GM19023 (cell line): ENCODE results near the gene CDH18.

ENCODE experiments used
- ATAC-seq: cut with Tn5 transposase; IDR thresholded peaks from one replicate; pipeline ENCODE4 v1.9.1; 2021; ENCODE audit warnings: mild to moderate bottlenecking, moderate library complexity; ENCODE audit not compliant: unreplicated experiment

CDH18 gene

GRCh38 chr5:19928562-19929421 lies 59.2 kb downstream of the CDH18 start:
- ATAC-seq, result no peak

DNA sequence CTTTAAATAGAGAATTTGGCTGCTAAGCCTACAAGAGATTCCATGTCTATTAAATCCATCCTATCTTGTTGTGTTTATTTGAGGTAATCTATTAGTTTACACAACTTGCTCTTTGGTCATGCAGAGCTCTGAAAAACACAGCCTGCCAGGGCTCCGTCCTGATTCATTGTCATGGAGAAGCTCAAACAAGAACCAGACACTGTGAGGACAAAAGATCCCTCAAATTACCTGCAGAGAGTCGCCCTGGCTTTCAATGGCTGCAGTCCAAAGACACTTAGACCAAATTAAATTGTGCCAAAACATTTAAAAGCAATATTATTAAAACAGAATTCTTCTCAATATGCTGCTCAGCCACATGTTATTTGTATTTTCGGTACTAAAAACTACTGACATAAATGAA lies 60.1 kb downstream of the CDH18 start:
- ATAC-seq, result no peak

DNA sequence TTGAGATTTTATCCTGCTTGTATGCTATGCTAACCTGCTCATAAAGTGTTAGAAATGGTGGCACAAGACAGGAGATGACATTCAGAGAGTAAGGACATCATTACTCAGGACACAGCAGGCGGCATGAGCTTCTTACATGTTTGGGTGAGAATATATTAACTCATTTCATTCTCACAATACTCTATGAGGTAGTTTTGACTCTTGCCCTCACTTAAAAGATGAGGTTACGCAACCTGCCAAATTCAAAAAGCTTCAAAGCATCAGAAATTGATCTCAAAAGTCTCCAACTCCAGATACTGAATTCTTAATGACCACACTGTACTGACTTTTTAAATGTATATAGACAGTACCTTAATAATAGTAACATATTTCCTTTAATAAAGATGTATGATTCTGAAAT lies 60.8 kb downstream of the CDH18 start:
- ATAC-seq, result no peak

DNA sequence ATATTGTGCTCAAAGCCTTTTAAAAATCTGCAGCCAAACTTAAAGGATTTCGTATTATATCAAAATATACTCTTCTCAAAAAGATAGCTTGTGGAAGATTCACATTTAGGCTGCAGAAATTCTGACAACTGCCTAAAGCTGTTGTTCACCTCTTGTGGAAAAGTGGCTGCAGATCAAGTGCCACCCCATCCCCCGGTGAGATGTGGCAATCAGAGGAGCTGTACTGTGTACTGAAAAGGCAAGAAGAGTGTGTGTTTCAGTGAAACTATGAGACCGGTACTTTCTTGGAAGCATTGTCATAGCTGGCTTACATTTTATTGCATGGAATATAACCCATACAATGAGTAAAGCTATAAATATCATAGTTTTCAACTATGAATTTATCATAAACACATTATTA lies 64.3 kb downstream of the CDH18 start:
- no peak for ATAC-seq

DNA sequence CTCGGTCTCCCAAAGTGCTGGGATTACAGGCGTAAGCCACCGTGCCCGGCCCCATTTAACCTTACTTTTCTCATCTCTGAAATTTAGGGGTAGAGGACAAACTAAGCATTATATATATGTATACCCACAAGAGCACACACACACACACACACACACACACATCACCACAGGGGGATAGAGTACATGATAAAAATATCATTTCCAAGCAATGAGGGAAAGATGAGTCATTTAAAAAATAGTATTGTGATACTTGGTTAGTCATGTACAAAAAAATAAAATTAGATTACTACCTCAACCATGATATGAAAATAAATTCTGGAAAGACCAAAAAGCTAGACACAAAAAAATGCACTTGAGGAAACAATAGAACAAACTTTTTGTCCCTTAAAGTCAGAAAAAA lies 67.2 kb downstream of the CDH18 start:
- no peak for ATAC-seq

- no peak for ATAC-seq
Measured at GRCh38 chr5:19918780-19919179, 69.2 kb downstream of the CDH18 start.

- no peak for ATAC-seq
Measured at GRCh38 chr5:19917588-19918122, 70.3 kb downstream of the CDH18 start.

GRCh38 chr5:19910136-19910535 lies 77.9 kb downstream of the CDH18 start:
- ATAC-seq, result no peak

DNA sequence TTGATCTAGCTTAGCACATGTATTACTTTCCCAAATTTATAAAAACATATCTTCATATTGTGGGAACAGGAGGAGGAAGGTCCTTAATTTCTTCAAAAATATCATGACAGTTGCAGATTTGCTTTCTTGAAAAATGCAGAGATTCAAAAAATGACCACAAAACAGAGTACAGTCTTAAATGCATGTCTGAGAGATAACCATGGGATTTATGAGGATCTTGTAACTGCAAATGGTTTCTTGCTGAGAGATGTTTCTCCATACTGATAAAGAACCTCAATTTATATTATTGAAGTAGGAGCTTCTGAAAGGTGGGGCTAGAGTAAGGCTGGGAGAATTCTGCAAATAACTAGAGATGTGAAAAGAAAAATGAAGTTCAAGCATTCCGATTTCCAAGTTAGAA lies 83.2 kb downstream of the CDH18 start:
- no peak for ATAC-seq

DNA sequence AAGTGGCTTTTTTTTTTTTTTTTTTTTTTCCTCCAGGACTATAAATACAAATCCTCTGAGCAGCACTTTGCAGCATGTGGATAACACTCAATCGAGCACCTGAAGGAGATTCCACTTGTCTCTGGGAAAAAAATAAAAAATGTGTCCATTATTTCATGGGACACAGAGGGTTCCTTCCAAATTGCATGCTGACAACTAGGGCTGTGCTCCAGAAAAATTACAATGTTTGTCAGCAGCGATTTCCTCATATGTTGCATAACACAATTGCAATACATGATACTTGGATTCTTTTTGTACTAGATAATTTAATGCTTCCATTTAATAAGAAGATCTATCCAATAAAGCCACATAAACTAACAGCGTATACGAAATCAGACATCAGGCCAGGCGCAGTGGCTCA lies 84.4 kb downstream of the CDH18 start:
- ATAC-seq, result no peak

DNA sequence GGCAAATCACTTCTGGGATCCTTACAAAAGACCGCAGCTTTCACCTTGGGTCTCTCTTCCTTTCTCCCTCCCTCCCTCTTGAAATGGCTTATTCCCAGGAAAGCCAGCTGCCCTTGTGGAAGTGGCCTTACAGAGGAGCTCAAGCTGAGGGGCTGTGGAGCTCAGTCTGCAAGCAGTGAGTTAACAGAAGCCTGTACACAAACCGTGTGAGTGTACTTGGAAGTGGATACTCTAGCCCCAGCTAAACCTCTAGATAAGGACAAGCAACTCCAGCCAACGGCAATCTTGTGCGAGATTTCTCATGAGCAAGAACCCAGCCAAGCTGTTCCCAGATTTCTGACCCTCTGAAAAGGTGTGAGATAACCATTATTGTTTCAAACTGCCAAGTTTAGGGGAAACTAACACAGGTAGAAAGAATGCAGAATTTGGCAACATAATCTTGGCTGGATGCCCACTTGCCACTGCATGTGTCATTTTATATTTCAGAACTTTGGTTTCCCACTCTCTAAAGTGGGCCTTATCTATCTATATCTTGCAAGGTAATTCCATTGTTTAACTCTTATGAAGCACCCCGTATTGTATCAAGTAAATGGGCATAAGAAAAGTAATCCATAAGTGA lies 85.6 kb downstream of the CDH18 start:
- ATAC-seq, result no peak

- ATAC-seq, result no peak
Measured at GRCh38 chr5:19900269-19900668, 87.7 kb downstream of the CDH18 start.

- ATAC-seq, result no peak
Measured at GRCh38 chr5:19891658-19892057, 96.3 kb downstream of the CDH18 start.

DNA sequence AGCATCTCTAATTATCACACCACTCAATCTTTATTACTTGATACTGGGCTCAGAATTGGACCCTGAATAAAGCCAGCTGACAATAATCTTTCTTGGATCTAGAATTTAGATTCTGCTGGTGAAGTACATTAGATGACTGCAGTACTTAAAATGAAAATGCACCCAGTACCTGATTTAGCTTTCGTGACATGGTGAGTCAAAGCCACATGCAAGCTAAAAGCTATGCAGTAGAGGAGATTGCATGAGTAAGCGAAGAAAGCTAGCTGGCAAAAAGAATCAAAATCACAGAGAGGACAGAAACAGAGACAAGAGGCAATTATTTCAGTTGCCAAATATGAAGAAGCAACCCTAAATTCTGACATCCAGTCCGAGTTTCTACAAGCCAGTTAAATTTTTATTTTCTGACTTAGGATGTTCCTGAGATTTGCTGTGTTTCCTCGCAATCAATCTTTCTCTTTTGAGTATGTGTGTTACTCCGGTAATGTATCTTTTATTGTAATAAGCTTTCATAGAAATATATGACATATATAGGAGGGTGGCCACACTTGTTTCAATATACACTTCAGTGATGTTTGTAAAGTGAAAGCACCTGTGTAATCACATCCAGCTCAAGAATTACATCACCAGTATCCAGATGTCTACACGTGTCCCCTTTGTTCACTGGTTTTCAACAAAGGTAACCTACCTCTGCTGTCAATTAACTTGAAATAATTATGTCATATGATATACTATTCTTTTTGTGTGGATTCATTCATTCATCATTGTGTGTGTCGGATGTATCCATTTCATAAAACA lies 101.7 kb downstream of the CDH18 start:
- no peak for ATAC-seq

- ATAC-seq, result no peak
Measured at GRCh38 chr5:19885040-19885824, 102.8 kb downstream of the CDH18 start.

DNA sequence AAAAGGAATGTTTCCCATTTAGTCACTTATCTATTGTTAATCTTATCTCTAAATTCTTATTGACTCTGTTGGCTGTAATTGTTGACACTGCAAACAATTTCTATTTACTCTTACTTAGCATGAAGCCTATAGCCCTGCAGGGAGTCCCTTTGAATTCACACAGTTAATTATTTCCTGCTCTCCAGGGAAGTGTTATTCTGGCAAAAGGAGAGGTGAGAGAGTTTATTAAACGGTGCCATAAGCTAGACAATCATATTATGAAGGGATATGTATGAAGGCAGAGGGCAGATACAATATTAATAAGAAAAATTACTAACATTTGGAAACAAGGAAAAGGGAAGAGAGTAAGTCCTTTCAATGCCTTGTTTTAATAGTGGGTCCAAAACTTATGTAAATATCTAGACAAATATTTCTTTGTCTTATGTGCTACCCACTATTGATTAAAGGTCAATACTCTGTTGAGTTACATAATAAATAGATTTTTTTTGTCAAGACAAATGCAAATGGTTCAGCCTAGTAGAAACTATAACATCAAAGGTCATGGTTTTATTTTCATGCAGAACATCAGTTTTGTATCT lies 107.1 kb downstream of the CDH18 start:
- ATAC-seq, result no peak

DNA sequence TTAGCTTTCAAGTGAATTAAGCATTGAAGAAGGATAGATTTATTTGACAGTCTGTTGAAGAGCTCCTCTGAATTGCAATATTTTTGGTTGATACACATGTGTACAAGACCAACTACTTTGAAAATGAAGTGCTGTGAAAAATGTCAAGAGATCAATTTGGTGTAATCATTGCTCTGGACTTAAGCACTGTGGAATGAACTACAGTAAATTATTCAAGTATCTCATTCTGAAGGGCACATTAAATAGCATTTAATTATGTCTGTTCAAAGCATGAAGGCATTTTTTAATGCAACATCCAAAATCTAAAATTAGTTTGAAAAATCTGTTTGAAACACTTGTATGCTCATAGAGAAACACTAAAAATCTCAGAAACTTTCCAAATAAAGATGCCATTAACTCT lies 107.5 kb downstream of the CDH18 start:
- ATAC-seq, result no peak

DNA sequence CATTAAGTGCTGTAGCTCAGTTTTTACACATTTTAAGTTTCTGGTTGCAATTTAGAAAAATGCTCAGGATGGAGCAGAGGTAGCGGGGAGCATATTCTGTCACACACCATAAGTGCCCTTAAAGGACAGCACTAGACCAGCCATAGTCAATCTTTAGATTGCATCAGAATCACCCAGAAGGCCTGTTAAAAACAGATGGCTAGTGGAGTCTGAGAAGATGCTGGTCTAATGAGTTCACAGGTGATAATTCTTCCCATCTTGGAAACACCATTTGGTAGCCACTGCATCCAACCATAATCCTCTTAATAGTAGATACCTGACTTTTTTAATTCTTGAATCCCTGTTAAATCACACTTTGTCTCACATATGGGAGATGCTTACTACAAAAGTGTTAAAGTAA lies 113.2 kb downstream of the CDH18 start:
- ATAC-seq, result no peak

GRCh38 chr5:19866090-19866450 lies 121.9 kb downstream of the CDH18 start:
- no peak for ATAC-seq

DNA sequence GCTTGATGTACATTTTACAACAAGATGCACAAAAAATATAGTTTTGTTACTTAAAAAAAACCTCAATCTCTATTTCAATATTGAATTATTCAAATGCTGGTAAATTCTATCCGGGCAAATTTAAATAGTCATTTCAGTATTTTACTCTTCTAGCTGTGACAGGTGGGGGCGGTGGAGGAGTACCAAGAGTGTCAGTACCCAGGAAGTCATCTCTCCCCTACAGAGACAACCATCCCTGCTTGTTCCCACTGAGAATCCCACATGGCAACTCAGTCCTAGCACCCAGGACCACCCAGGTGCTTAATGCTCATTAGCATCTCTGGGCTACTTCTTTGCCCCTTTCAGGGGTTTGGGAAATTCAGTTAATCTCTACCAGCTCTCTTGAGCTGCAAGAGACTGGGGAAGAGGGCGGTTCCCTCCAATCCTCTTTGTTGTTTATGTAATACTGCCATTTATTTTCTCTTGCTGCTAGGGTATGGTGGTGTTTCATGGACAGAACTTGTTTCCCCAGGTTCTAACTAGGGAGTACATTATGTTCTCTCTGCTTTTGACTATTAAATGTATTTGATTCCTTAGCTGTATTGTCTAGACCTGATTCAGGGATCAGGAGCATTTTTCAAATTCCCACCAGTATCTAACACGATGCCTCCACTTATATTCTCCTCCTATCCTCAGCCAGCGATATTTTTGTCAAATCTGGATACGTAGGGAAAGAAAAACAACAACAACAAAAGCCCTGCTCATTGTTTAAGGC lies 122.5 kb downstream of the CDH18 start:
- ATAC-seq, result no peak
